ENCODE data around the gene RPLP2.

DNA sequence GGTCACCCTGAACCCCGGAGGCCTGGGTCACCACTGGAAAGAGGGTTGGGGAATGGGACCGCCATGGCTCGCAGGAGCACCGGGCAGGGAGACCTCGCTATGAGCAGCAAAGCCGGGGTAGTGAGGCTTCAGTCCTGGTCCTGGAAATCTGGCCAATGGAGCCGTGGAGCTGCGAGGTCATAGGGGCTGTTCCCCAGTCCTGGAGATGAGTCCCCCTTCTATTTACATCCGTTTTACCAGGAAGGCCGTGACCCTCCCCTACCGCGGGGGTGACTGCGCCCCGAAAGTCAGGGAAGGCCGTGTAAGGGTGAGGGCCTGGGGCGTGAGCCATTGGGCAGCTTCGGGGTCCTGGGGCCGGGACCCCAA is 5.2 kb upstream of the RPLP2 start:
- TF ChIP-seq CTCF (IDR thresholded peaks at IDR 0.05; ENCODE audit: insufficient read depth, low read length) (no peak), REST (IDR thresholded peaks at IDR 0.05; ENCODE audit: insufficient replicate concordance, low read depth) (no peak), POLR2AphosphoS5 (IDR thresholded peaks at IDR 0.05; ENCODE audit: low read depth) (no peak), SPI1 (IDR thresholded peaks at IDR 0.05; ENCODE audit: borderline replicate concordance, low read depth) (no peak)

Measured in HL-60 (cell line).